OCI-LY3 (cell line): ENCODE data around the gene TMED1.

Experiments
- H2AFZ ChIP-seq: fragments of 200-600, 300-600 bp; shearing (Covaris generic); 2 replicates; pipeline ENCODE4 v1.6.0; 2014; ENCODE audit warnings: antibody characterized with exemption, low read depth, low read length
- H3K27ac ChIP-seq: fragments of 200-600, 300-600 bp; sonication (generic); 2 replicates; pipeline ENCODE4 v1.5.1; 2014; ENCODE audit warnings: mild to moderate bottlenecking, low read length, moderate library complexity, mixed read lengths
- H3K27me3 ChIP-seq: fragments of 200-600, 300-600 bp; sonication (generic); 2 replicates; pipeline ENCODE4 v1.6.1; 2014; ENCODE audit warnings: low read depth, low read length, mixed read lengths
- H3K36me3 ChIP-seq: fragments of 200-600, 300-600 bp; sonication (generic); replicated peaks from 2 replicates; pipeline ENCODE3; 2014; ENCODE audit warnings: low read depth, low read length, mixed read lengths
- H3K4me1 ChIP-seq: fragments of 300-600, 200-600 bp; sonication (generic); 2 replicates; pipeline ENCODE4 v1.6.1; 2014; ENCODE audit warnings: low read length, mixed read lengths
- H3K4me2 ChIP-seq: fragments of 200-600, 300-600 bp; sonication (generic); 2 replicates; pipeline ENCODE4 v1.6.1; 2014; ENCODE audit warnings: low read length, mixed read lengths
- H3K4me3 ChIP-seq: fragments of 300-600, 200-600 bp; sonication (generic); 2 replicates; pipeline ENCODE4 v1.5.1; 2014; ENCODE audit warnings: antibody characterized with exemption, mild to moderate bottlenecking, low read length, moderate library complexity
- H3K79me2 ChIP-seq: fragments of 300-600, 200-600 bp; shearing (Covaris generic); 2 replicates; pipeline ENCODE4 v1.6.1; 2014; ENCODE audit warnings: mild to moderate bottlenecking, low read length, mixed read lengths
- H3K9ac ChIP-seq: fragments of 300-600, 200-600 bp; shearing (Covaris generic); 2 replicates; pipeline ENCODE4 v1.6.0; 2014; ENCODE audit warnings: mild to moderate bottlenecking, low read length, moderate library complexity
- H3K9me3 ChIP-seq: fragments of 200-600, 300-600 bp; shearing (Covaris generic); 2 replicates; pipeline ENCODE4 v1.6.1; 2014; ENCODE audit warnings: low read length, mixed read lengths; ENCODE audit not compliant: insufficient read depth
- H4K20me1 ChIP-seq: fragments of 200-600, 300-600 bp; sonication (generic); 2 replicates; pipeline ENCODE4 v1.6.1; 2016; ENCODE audit warnings: low read length, mixed read lengths; ENCODE audit not compliant: insufficient read depth
- CTCF ChIP-seq: fragments of 200-600, 300-600 bp; sonication (generic); IDR thresholded peaks from 2 replicates; pipeline ENCODE4 v1.5.1; 2014; ENCODE audit warnings: antibody characterized with exemption, low read length, low read depth
- EZH2phosphoT487 ChIP-seq: fragments of 200-600 bp; shearing (Covaris generic); IDR thresholded peaks from 2 replicates; pipeline ENCODE4 v1.6.1; 2018; ENCODE audit warnings: antibody characterized with exemption, mixed run types, low read depth

The TMED1 gene

GRCh38 chr19:10836479-10837330, 693 bp upstream of the TMED1 start:
- Histone ChIP-seq H3K27ac (peak overlapping the region; percentile 85), H3K9me3 (peaks cover 2% of the 10 kb centered on the region; the same call in 1 of the 2 replicates), H3K4me1 (peaks cover 8% of the 10 kb centered on the region), H3K36me3 (peaks cover 12% of the 10 kb centered on the region), H3K4me2 (peak overlapping the region; percentile 69), H3K27me3 (no peaks in the 10 kb centered on the region), H3K4me3 (peak overlapping the region; percentile 82), H4K20me1 (peaks cover 4% of the 10 kb centered on the region; the same call in 1 of the 2 replicates), H3K9ac (peak overlapping the region; percentile 94), H3K79me2 (0 out of 2 replicates have a peak, but pooled peaks cover 2% of the 10 kb centered on the region), H2AFZ (peak overlapping the region; percentile 91)
- TF ChIP-seq CTCF (no peak), EZH2phosphoT487 (no peak)

- H3K4me2 ChIP-seq, result peak overlapping the region; percentile 69
- TF ChIP-seq CTCF, result no peak
- TF ChIP-seq EZH2phosphoT487, result no peak
- peaks cover 4% of the 10 kb centered on the region; the same call in 1 of the 2 replicates for H4K20me1 ChIP-seq
- peaks cover 8% of the 10 kb centered on the region for H3K4me1 ChIP-seq
- H3K9me3 ChIP-seq, result peaks cover 2% of the 10 kb centered on the region; the same call in 1 of the 2 replicates
- peaks cover 14% of the 10 kb centered on the region for H3K36me3 ChIP-seq
- H3K27me3 ChIP-seq, result no peaks in the 10 kb centered on the region
- no peak overlapping the region for H2AFZ ChIP-seq
- H3K79me2 ChIP-seq, result 0 out of 2 replicates have a peak, but pooled peaks cover 2% of the 10 kb centered on the region
- peak overlapping the region; percentile 82 for H3K4me3 ChIP-seq
- H3K9ac ChIP-seq, result no peak overlapping the region
- peak overlapping the region; percentile 7; the same call in 1 of the 2 replicates for H3K27ac ChIP-seq
These were observed 791 bp downstream of the TMED1 start for GRCh38 chr19:10835089-10835753.

- Histone ChIP-seq H3K79me2 (0 out of 2 replicates have a peak, but pooled peaks cover 2% of the 10 kb centered on the region), H3K36me3 (peaks cover 20% of the 10 kb centered on the region), H3K9me3 (peaks cover 2% of the 10 kb centered on the region; the same call in 1 of the 2 replicates), H3K4me3 (no peak overlapping the region), H3K4me1 (peaks cover 8% of the 10 kb centered on the region), H3K27ac (no peak overlapping the region), H2AFZ (no peak overlapping the region), H3K4me2 (no peak overlapping the region), H4K20me1 (peaks cover 4% of the 10 kb centered on the region; the same call in 1 of the 2 replicates), H3K27me3 (no peaks in the 10 kb centered on the region), H3K9ac (no peak overlapping the region)
- TF ChIP-seq CTCF (no peak), EZH2phosphoT487 (no peak)
These were observed 3.1 kb downstream of the TMED1 start for GRCh38 chr19:10832939-10833296.
